GM23248 (cell line): ENCODE measurements around the gene EFCAB6. TPM values are rescaled to one million over a fixed set of nuclear protein-coding genes. Genes with fewer than 3 reads are reported as not detected.

ENCODE experiments used
- DNase-seq: peaks from one replicate; pipeline ENCODE4 v3.0.0-alpha.2; 2015
- H2AFZ ChIP-seq: fragments of 200-600 bp; sonication (generic); 2 replicates; pipeline ENCODE4 v1.6.1; 2016; ENCODE audit warnings: antibody characterized with exemption
- H3F3A ChIP-seq: fragments of 200-600 bp; sonication (generic); 2 replicates; pipeline ENCODE4 v1.6.1; 2016; ENCODE audit warnings: mild to moderate bottlenecking, antibody characterized with exemption, mixed run types; ENCODE audit not compliant: insufficient read depth
- H3K27ac ChIP-seq: fragments of 200-600 bp; sonication (generic); 2 replicates; pipeline ENCODE4 v1.5.1; 2016; ENCODE audit warnings: mild to moderate bottlenecking
- H3K27me3 ChIP-seq: fragments of 200-600 bp; sonication (generic); replicated peaks from 2 replicates; pipeline ENCODE4 v1.6.1; 2016; ENCODE audit warnings: mild to moderate bottlenecking; ENCODE audit not compliant: insufficient read depth
- H3K36me3 ChIP-seq: fragments of 200-600 bp; sonication (generic); 2 replicates; pipeline ENCODE4 v1.6.1; 2016; ENCODE audit warnings: low read depth, mild to moderate bottlenecking
- H3K4me1 ChIP-seq: fragments of 200-600 bp; sonication (generic); 2 replicates; pipeline ENCODE4 v1.6.1; 2016; ENCODE audit warnings: mild to moderate bottlenecking; ENCODE audit not compliant: insufficient read depth
- H3K4me2 ChIP-seq: fragments of 200-600 bp; sonication (generic); one replicate; pipeline ENCODE4 v1.6.1; 2016; ENCODE audit warnings: mild to moderate bottlenecking; ENCODE audit not compliant: unreplicated experiment
- H3K4me3 ChIP-seq: fragments of 200-600 bp; sonication (generic); 2 replicates; pipeline ENCODE4 v1.5.1; 2016; ENCODE audit warnings: mild to moderate bottlenecking
- H3K79me2 ChIP-seq: fragments of 200-600 bp; sonication (generic); 2 replicates; pipeline ENCODE4 v1.6.1; 2016; ENCODE audit warnings: mild to moderate bottlenecking; ENCODE audit not compliant: insufficient read depth
- H3K9ac ChIP-seq: fragments of 200-600 bp; sonication (generic); 2 replicates; pipeline ENCODE4 v1.6.1; 2016; ENCODE audit warnings: mild to moderate bottlenecking
- H3K9me2 ChIP-seq: fragments of 200-600 bp; sonication (generic); 2 replicates; pipeline ENCODE4 v1.6.1; 2016; ENCODE audit warnings: mixed run types, mild to moderate bottlenecking, moderate library complexity; ENCODE audit not compliant: insufficient read depth
- H3K9me3 ChIP-seq: fragments of 200-600 bp; sonication (generic); one replicate; pipeline ENCODE4 v1.6.1; 2017; ENCODE audit warnings: low read depth
- H4K20me1 ChIP-seq: fragments of 200-600 bp; sonication (generic); 2 replicates; pipeline ENCODE4 v1.6.0; 2016; ENCODE audit not compliant: insufficient read depth
- EZH2 ChIP-seq: fragments of 200-600 bp; sonication (generic); IDR thresholded peaks from 2 replicates; pipeline ENCODE4 v1.6.1; 2018; ENCODE audit warnings: antibody characterized with exemption, mild to moderate bottlenecking; ENCODE audit not compliant: insufficient read depth, poor library complexity, severe bottlenecking
- EZH2phosphoT487 ChIP-seq: fragments of 200-600 bp; sonication (generic); IDR thresholded peaks from 2 replicates; pipeline ENCODE4 v1.6.1; 2018; ENCODE audit warnings: antibody characterized with exemption, moderate library complexity, mild to moderate bottlenecking, low read depth; ENCODE audit not compliant: insufficient read depth
- WGBS, 2 experiments: methylation state at CpG; one replicate each; pipeline ENCODE4 v1.1.6; 2015 to 2017; ENCODE audit warnings: low lambda C conversion rate in 2 of 2, low coverage in 1 of 2; ENCODE audit errors: missing lambda C conversion rate in 2 of 2; 5-methylcytosine and 5-hydroxymethylcytosine counted together
- in situ Hi-C: fragments of 300-500 bp; cut with MboI; formaldehyde crosslinking; loops from 2 replicates; pipeline ENCODE4 v1.15.0; 2020
- polyA plus RNA-seq: library from polyadenylated mRNA; unstranded; fragments of >200 nt; fragmentation: Nextera tagmentation; extraction: Ambion mirVana; gene quantifications from 2 replicates; pipeline ENCODE4 v1.2.1, GENCODE V29; 2016
- total RNA-seq: library from RNA; depleted of rRNA; stranded (reverse); fragments of >200 nt; shearing (Covaris generic); gene quantifications from 2 replicates; pipeline ENCODE4 v1.2.3, GENCODE V29; 2014

EFCAB6 gene
- total and polyA plus RNA-seq, 2 experiments from 2014 or later: 1.5 to 2.1 TPM

- no peaks in the 10 kb centered on the region for H3K9me3 ChIP-seq
- no peaks in the 10 kb centered on the region for H3F3A ChIP-seq
- WGBS, 2 experiments: 66 to 67% methylated on average over 14 of the region's 14 CpGs
- no peak for DNase-seq
- in situ Hi-C loops: no loop called here
- no peak overlapping the region for H2AFZ ChIP-seq
- TF ChIP-seq EZH2 (no peak), EZH2phosphoT487 (no peak)
- H3K36me3 ChIP-seq: no peaks in the 10 kb centered on the region
- no peaks in the 10 kb centered on the region for H3K4me1 ChIP-seq
- no peaks in the 10 kb centered on the region for H3K9me2 ChIP-seq
- no peak overlapping the region for H3K9ac ChIP-seq
- H3K4me2 ChIP-seq: no peak overlapping the region
- no peaks in the 10 kb centered on the region for H4K20me1 ChIP-seq
- H3K4me3 ChIP-seq: no peak overlapping the region
- H3K79me2 ChIP-seq: no peaks in the 10 kb centered on the region
- peaks cover 46% of the 10 kb centered on the region for H3K27me3 ChIP-seq
- H3K27ac ChIP-seq: no peak overlapping the region
Observed at GRCh38 chr22:43859621-43860020, 47.5 kb upstream of the EFCAB6 start.

GRCh38 chr22:43859176-43859575, 47.1 kb upstream of the EFCAB6 start:
- H3K4me2 ChIP-seq: no peak overlapping the region
- no peak for DNase-seq
- H3K9me3 ChIP-seq: no peaks in the 10 kb centered on the region
- H3K27ac ChIP-seq: no peak overlapping the region
- H3K9ac ChIP-seq: no peak overlapping the region
- WGBS, 2 experiments: 42 to 43% methylated on average over 7 of the region's 7 CpGs
- H3K36me3 ChIP-seq: no peaks in the 10 kb centered on the region
- H3K4me1 ChIP-seq: no peaks in the 10 kb centered on the region
- H4K20me1 ChIP-seq: no peaks in the 10 kb centered on the region
- peaks cover 42% of the 10 kb centered on the region for H3K27me3 ChIP-seq
- no peak overlapping the region for H3K4me3 ChIP-seq
- in situ Hi-C loops: no loop called here
- no peaks in the 10 kb centered on the region for H3K79me2 ChIP-seq
- no peak overlapping the region for H2AFZ ChIP-seq
- H3F3A ChIP-seq: no peaks in the 10 kb centered on the region
- no peaks in the 10 kb centered on the region for H3K9me2 ChIP-seq
- no peak for TF ChIP-seq EZH2
- TF ChIP-seq EZH2phosphoT487: no peak

- no peak overlapping the region for H3K27ac ChIP-seq
- no peaks in the 10 kb centered on the region for H3K9me3 ChIP-seq
- H3F3A ChIP-seq: no peaks in the 10 kb centered on the region
- H3K27me3 ChIP-seq: peaks cover 33% of the 10 kb centered on the region
- H3K79me2 ChIP-seq: no peaks in the 10 kb centered on the region
- H3K9me2 ChIP-seq: no peaks in the 10 kb centered on the region
- WGBS, 2 experiments: 41 to 45% methylated on average over 11 of the region's 11 CpGs
- H2AFZ ChIP-seq: no peak overlapping the region
- H3K9ac ChIP-seq: no peak overlapping the region
- no peak overlapping the region for H3K4me2 ChIP-seq
- H3K4me3 ChIP-seq: no peak overlapping the region
- DNase-seq: no peak
- TF ChIP-seq EZH2phosphoT487 (no peak), EZH2 (no peak)
- no peaks in the 10 kb centered on the region for H3K4me1 ChIP-seq
- in situ Hi-C loops: no loop called here
- H4K20me1 ChIP-seq: no peaks in the 10 kb centered on the region
- no peaks in the 10 kb centered on the region for H3K36me3 ChIP-seq
Observed at GRCh38 chr22:43858156-43858895, 46.2 kb upstream of the EFCAB6 start.

- Histone ChIP-seq H3K9me2 (no peaks in the 10 kb centered on the region), H4K20me1 (no peaks in the 10 kb centered on the region), H3F3A (no peaks in the 10 kb centered on the region), H3K27me3 (peaks cover 30% of the 10 kb centered on the region), H3K27ac (no peak overlapping the region), H3K4me2 (no peak overlapping the region), H3K9ac (no peak overlapping the region), H2AFZ (no peak overlapping the region), H3K4me1 (no peaks in the 10 kb centered on the region), H3K9me3 (no peaks in the 10 kb centered on the region), H3K4me3 (no peak overlapping the region), H3K79me2 (no peaks in the 10 kb centered on the region), H3K36me3 (no peaks in the 10 kb centered on the region)
- TF ChIP-seq EZH2 (no peak), EZH2phosphoT487 (no peak)
- no peak for DNase-seq
- in situ Hi-C loops: no loop called here
Observed at GRCh38 chr22:43857367-43857766, 45.3 kb upstream of the EFCAB6 start.
